Measurements from ENCODE around the gene GAREM1. TPM values are rescaled to one million over a fixed set of nuclear protein-coding genes. Genes with fewer than 3 reads are reported as not detected.
"Not testable (repeated sequence)": the region's sequence is repeated elsewhere in the genome, so short reads cannot be mapped to it uniquely, and the experiment has no call there.

GAREM1 gene
- total RNA-seq, 3 donors from 2014 or later, result 7.8 to 13.4 (median 12.0) TPM

GRCh38 chr18:32483002-32483401 is 12.3 kb upstream of the GAREM1 start:
- Histone ChIP-seq H3K36me3 (no peaks in the 10 kb centered on the region), H3K4me3 (no peak overlapping the region), H3K9me3 (no peaks in the 10 kb centered on the region), H3K27me3 (no peaks in the 10 kb centered on the region), H3K4me1 (no peaks in the 10 kb centered on the region), H3K27ac (no peak overlapping the region)
- no peak for TF ChIP-seq POLR2A (IDR thresholded peaks at IDR 0.05)
- no peak for TF ChIP-seq POLR2AphosphoS5 (IDR thresholded peaks at IDR 0.05)
- TF ChIP-seq, protein P1, sequence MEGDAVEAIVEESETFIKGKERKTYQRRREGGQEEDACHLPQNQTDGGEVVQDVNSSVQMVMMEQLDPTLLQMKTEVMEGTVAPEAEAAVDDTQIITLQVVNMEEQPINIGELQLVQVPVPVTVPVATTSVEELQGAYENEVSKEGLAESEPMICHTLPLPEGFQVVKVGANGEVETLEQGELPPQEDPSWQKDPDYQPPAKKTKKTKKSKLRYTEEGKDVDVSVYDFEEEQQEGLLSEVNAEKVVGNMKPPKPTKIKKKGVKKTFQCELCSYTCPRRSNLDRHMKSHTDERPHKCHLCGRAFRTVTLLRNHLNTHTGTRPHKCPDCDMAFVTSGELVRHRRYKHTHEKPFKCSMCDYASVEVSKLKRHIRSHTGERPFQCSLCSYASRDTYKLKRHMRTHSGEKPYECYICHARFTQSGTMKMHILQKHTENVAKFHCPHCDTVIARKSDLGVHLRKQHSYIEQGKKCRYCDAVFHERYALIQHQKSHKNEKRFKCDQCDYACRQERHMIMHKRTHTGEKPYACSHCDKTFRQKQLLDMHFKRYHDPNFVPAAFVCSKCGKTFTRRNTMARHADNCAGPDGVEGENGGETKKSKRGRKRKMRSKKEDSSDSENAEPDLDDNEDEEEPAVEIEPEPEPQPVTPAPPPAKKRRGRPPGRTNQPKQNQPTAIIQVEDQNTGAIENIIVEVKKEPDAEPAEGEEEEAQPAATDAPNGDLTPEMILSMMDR (IDR thresholded peaks at IDR 0.05), result no peak
- no peak for DNase-seq (ENCODE audit: low spot score in 2 of 2)
- intact Hi-C loops (cut with DNase I; ENCODE audit: low total_unique reads), result no loop called here

- Histone ChIP-seq H3K4me3 (no peak overlapping the region), H3K27ac (no peak overlapping the region), H3K9me3 (no peaks in the 10 kb centered on the region), H3K4me1 (no peaks in the 10 kb centered on the region), H3K27me3 (no peaks in the 10 kb centered on the region), H3K36me3 (no peaks in the 10 kb centered on the region)
- no peak for DNase-seq (ENCODE audit: low spot score in 2 of 2)
- TF ChIP-seq POLR2A (IDR thresholded peaks at IDR 0.05) (no peak), POLR2AphosphoS5 (IDR thresholded peaks at IDR 0.05) (no peak)
- TF ChIP-seq, protein P1 (IDR thresholded peaks at IDR 0.05), result no peak
- intact Hi-C loops (cut with DNase I; ENCODE audit: low total_unique reads), result no loop called here
Observed at GRCh38 chr18:32482117-32482516, 11.4 kb upstream of the GAREM1 start.

GRCh38 chr18:32480581-32480980 is 9.9 kb upstream of the GAREM1 start:
- Histone ChIP-seq H3K36me3 (no peaks in the 10 kb centered on the region), H3K27me3 (no peaks in the 10 kb centered on the region), H3K4me1 (no peaks in the 10 kb centered on the region), H3K27ac (no peak overlapping the region), H3K9me3 (no peaks in the 10 kb centered on the region), H3K4me3 (no peak overlapping the region)
- no peak for TF ChIP-seq POLR2AphosphoS5 (IDR thresholded peaks at IDR 0.05)
- no peak for DNase-seq (ENCODE audit: low spot score in 2 of 2)
- intact Hi-C loops (cut with DNase I; ENCODE audit: low total_unique reads), result no loop called here

- no peaks in the 10 kb centered on the region for H3K36me3 ChIP-seq
- H3K27me3 ChIP-seq, result no peaks in the 10 kb centered on the region
- H3K4me1 ChIP-seq, result no peaks in the 10 kb centered on the region
- H3K9me3 ChIP-seq, result no peaks in the 10 kb centered on the region
- intact Hi-C loops (cut with DNase I; ENCODE audit: low total_unique reads), result no loop called here
- TF ChIP-seq POLR2A (IDR thresholded peaks at IDR 0.05), result no peak
- no peak for TF ChIP-seq POLR2AphosphoS5 (IDR thresholded peaks at IDR 0.05)
- TF ChIP-seq, protein P1 (IDR thresholded peaks at IDR 0.05), result no peak
- H3K27ac ChIP-seq, result no peak overlapping the region
- DNase-seq (ENCODE audit: low spot score in 2 of 2), result no peak
- no peak overlapping the region for H3K4me3 ChIP-seq
Observed at GRCh38 chr18:32478807-32479206, 8.1 kb upstream of the GAREM1 start.

GRCh38 chr18:32478317-32478716 is 7.6 kb upstream of the GAREM1 start:
- Histone ChIP-seq H3K27ac (no peak overlapping the region), H3K4me1 (no peaks in the 10 kb centered on the region), H3K36me3 (no peaks in the 10 kb centered on the region), H3K4me3 (no peak overlapping the region), H3K27me3 (no peaks in the 10 kb centered on the region), H3K9me3 (no peaks in the 10 kb centered on the region)
- intact Hi-C loops (cut with DNase I; ENCODE audit: low total_unique reads), result no loop called here
- DNase-seq (ENCODE audit: low spot score in 2 of 2), result no peak
- no peak for TF ChIP-seq POLR2AphosphoS5 (IDR thresholded peaks at IDR 0.05)
- no peak for TF ChIP-seq POLR2A (IDR thresholded peaks at IDR 0.05)
- TF ChIP-seq, protein P1 (IDR thresholded peaks at IDR 0.05), result no peak

DNA sequence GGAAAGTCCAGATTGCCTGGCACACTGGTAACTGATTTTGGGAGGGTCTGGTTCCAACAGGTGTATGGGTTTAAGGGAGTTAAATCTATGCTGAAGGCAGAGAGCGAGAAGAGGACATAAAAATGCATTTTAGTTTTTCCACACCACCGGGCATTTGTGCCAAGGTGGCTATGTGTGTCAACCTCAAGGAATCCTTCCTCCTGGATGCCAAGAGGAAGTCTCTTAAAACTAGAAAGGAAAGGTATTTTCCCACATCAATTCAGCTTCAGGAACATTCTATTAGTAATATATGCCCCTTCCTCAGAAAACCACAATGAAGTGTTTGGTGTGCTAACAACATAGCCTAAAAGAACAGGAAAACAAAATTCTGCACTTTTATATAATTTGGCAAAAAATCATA is 5.4 kb upstream of the GAREM1 start:
- Histone ChIP-seq H3K27ac (no peak overlapping the region), H3K4me1 (no peaks in the 10 kb centered on the region), H3K9me3 (no peaks in the 10 kb centered on the region), H3K36me3 (no peaks in the 10 kb centered on the region), H3K4me3 (no peak overlapping the region), H3K27me3 (no peaks in the 10 kb centered on the region)
- intact Hi-C loops (cut with DNase I; ENCODE audit: low total_unique reads), result no loop called here
- TF ChIP-seq POLR2AphosphoS5 (IDR thresholded peaks at IDR 0.05) (no peak), POLR2A (IDR thresholded peaks at IDR 0.05) (no peak)
- TF ChIP-seq, protein P1 (IDR thresholded peaks at IDR 0.05), result no peak
- DNase-seq (ENCODE audit: low spot score in 2 of 2), result no peak

DNA sequence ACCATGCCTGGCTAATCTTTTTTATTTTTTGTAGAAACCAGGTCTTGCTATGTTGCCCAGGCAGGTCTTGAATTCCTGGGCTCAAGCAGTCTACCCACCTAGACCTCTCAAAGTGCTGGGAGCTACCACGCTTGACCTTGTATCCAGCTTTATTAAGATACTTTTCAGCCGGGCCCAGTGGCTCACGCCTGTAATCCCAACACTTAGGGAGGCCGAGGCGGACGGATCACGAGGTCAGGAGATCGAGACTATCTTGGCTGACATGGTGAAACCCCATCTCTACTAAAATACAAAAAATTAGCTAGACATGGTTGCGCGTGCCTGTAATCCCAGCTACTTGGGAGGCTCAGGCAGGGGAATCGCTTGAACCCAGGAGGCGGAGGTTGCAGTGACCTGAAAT is 4.4 kb upstream of the GAREM1 start:
- H3K36me3 ChIP-seq; intact Hi-C loops (cut with DNase I; ENCODE audit: low total_unique reads); DNase-seq (ENCODE audit: low spot score in 2 of 2); H3K27ac ChIP-seq; H3K4me1 ChIP-seq; H3K27me3 ChIP-seq; H3K9me3 ChIP-seq; H3K4me3 ChIP-seq: not testable (repeated sequence)
